IPS-11a (cell line): ENCODE data around the gene PRKCG.
"Not testable (repeated sequence)": the region's sequence is repeated elsewhere in the genome, so short reads cannot be mapped to it uniquely, and the experiment has no call there.

Experiments
- H3K4me3 ChIP-seq: one replicate; pipeline ENCODE4 v1.5.1; 2013; ENCODE audit warnings: low read depth, low read length, control low read depth

Gene PRKCG

GRCh38 chr19:53881482-53882390, at the start of gene PRKCG:
Gene PRKCG (plus strand): TSS chr19:53882197. CDS start chr19:53882495, 298 bp downstream.
- H3K4me3 ChIP-seq, result peak within 1 kb of the TSS; percentile 34

- peak overlapping the region; percentile 36 for H3K4me3 ChIP-seq
Measured at GRCh38 chr19:53832861-53833260, 49.1 kb upstream of the PRKCG start.

- not testable (repeated sequence) for H3K4me3 ChIP-seq
Measured at GRCh38 chr19:53838446-53838845, 43.6 kb upstream of the PRKCG start.

GRCh38 chr19:53840241-53840640, 41.8 kb upstream of the PRKCG start:
- H3K4me3 ChIP-seq, result not testable (repeated sequence)

GRCh38 chr19:53840914-53841313, 41.1 kb upstream of the PRKCG start:
- not testable (repeated sequence) for H3K4me3 ChIP-seq

GRCh38 chr19:53844849-53845246, 37.1 kb upstream of the PRKCG start:
- no peak overlapping the region for H3K4me3 ChIP-seq

- no peak overlapping the region for H3K4me3 ChIP-seq
Measured at GRCh38 chr19:53847555-53847954, 34.4 kb upstream of the PRKCG start.

- H3K4me3 ChIP-seq, result no peak overlapping the region
Measured at GRCh38 chr19:53849237-53849676, 32.7 kb upstream of the PRKCG start.

- no peak overlapping the region for H3K4me3 ChIP-seq
Measured at GRCh38 chr19:53853707-53854106, 28.3 kb upstream of the PRKCG start.

GRCh38 chr19:53864308-53864836, 17.6 kb upstream of the PRKCG start:
- H3K4me3 ChIP-seq, result no peak overlapping the region

- peak overlapping the region; percentile 46 for H3K4me3 ChIP-seq
Measured at GRCh38 chr19:53865523-53865917, 16.5 kb upstream of the PRKCG start.

GRCh38 chr19:53865918-53866864, 15.8 kb upstream of the PRKCG start:
- H3K4me3 ChIP-seq, result peak overlapping the region; percentile 46

- H3K4me3 ChIP-seq, result peak overlapping the region; percentile 46
Measured at GRCh38 chr19:53866865-53867224, 15.2 kb upstream of the PRKCG start.

GRCh38 chr19:53867225-53868090, 14.5 kb upstream of the PRKCG start, which contains the start of gene MYADM:
Gene MYADM (plus strand): TSS chr19:53867883. CDS start chr19:53873530, 5,647 bp downstream.
- peak within 1 kb of the TSS; percentile 94 for H3K4me3 ChIP-seq

GRCh38 chr19:53868091-53868891, 13.7 kb upstream of the PRKCG start:
- peak overlapping the region; percentile 94 for H3K4me3 ChIP-seq

GRCh38 chr19:53868892-53869804, 12.8 kb upstream of the PRKCG start:
- peak overlapping the region; percentile 69 for H3K4me3 ChIP-seq

- H3K4me3 ChIP-seq, result peak overlapping the region; percentile 69
Measured at GRCh38 chr19:53869805-53870484, 12.1 kb upstream of the PRKCG start.

GRCh38 chr19:53870485-53870844, 11.5 kb upstream of the PRKCG start:
- no peak overlapping the region for H3K4me3 ChIP-seq
